ENCODE measurements around the gene TRIP4. TPM values are rescaled to one million over a fixed set of nuclear protein-coding genes. Genes with fewer than 3 reads are reported as not detected.

The TRIP4 gene
- total and polyA plus RNA-seq, 2 of the 8 experiments (the other 6 are each of a cell fraction or from before 2014, with no cell fraction given), result 6.2 to 18.9 TPM

- no peak overlapping the region for H2BK120ac ChIP-seq (replicated peaks; ENCODE audit: low read depth, low read length)
- H2AFZ ChIP-seq (ENCODE audit: low read length), result no peak overlapping the region
- no peak overlapping the region for H3K56ac ChIP-seq (replicated peaks; ENCODE audit: insufficient read length, low read depth, low read length)
- no peak overlapping the region for H3K4me2 ChIP-seq (ENCODE audit: insufficient read depth in 1 of 2, low read depth in 2 of 2, low read length in 2 of 2)
- H4K91ac ChIP-seq (replicated peaks; ENCODE audit: insufficient read length, low read length), result no peak overlapping the region
- no peak overlapping the region for H2BK5ac ChIP-seq (ENCODE audit: low read depth, low read length)
- H3K4me3 ChIP-seq (ENCODE audit: extremely low read depth in 1 of 4, insufficient read depth in 2 of 4, low read depth in 3 of 4, low read length in 4 of 4), result no peak overlapping the region
- no peak overlapping the region for H2BK20ac ChIP-seq (ENCODE audit: low read length)
- H3K18ac ChIP-seq (ENCODE audit: extremely low read depth, low read length), result no peak overlapping the region
- H4K5ac ChIP-seq (ENCODE audit: insufficient read length, low read depth, low read length), result no peak overlapping the region
- peaks cover 0 to 5% (median 0%) of the 10 kb centered on the region in 4 experiments; a peak in 2 of 8 replicates for H3K36me3 ChIP-seq (ENCODE audit: control insufficient read depth in 2 of 4, insufficient read depth in 4 of 4, low read length in 3 of 4)
- H2BK12ac ChIP-seq (ENCODE audit: low read depth, low read length), result no peak overlapping the region
- ChIA-PET CTCF (ENCODE audit: partially characterized antibody) (interaction anchor here (1.0 to 1.2 kb wide), 3 partner anchors 11 to 209 kb away, joined by 3 to 4 read pairs (median 3); partner anchors contain the start of gene ZNF609), POLR2A (ENCODE audit: partially characterized antibody) (interaction anchor here (1.3 kb wide), 1 partner anchor 13 kb away, joined by 3 read pairs; no protein-coding TSS in a partner anchor)
- H3K4me1 ChIP-seq (replicated peaks in 1 of 4; ENCODE audit: control insufficient read depth in 3 of 4, insufficient read depth in 4 of 4, low read length in 3 of 4), result no peaks in the 10 kb centered on the region
- no peak for TF ChIP-seq TBP (IDR thresholded peaks at IDR 0.05; ENCODE audit: low read depth, low read length)
- TF ChIP-seq CEBPB (IDR thresholded peaks at IDR 0.05; ENCODE audit: low read depth, low read length), result no peak
- no peak for TF ChIP-seq TEAD4 (IDR thresholded peaks at IDR 0.05; ENCODE audit: low read depth, low read length)
- no peak for TF ChIP-seq ZNF274 (IDR thresholded peaks at IDR 0.05; ENCODE audit: borderline replicate concordance, extremely low read depth, low read length)
- H3K27ac ChIP-seq (ENCODE audit: low read depth, low read length), result no peak overlapping the region
- H4K8ac ChIP-seq (ENCODE audit: extremely low read depth, insufficient read depth, low read length), result no peak overlapping the region
- H3K23ac ChIP-seq (ENCODE audit: insufficient read length), result no peak overlapping the region
- no peaks in the 10 kb centered on the region for H3K23me2 ChIP-seq (ENCODE audit: low read depth, low read length)
- H3K79me1 ChIP-seq (ENCODE audit: low read depth, low read length), result no peaks in the 10 kb centered on the region
- no peak overlapping the region for H2AK5ac ChIP-seq (ENCODE audit: low read depth, low read length)
- H2BK15ac ChIP-seq (ENCODE audit: low read length), result no peak overlapping the region
- no peaks in the 10 kb centered on the region for H3K9me3 ChIP-seq (ENCODE audit: insufficient read depth in 2 of 2, low read depth in 1 of 2, low read length in 1 of 2)
- H3K79me2 ChIP-seq (ENCODE audit: control insufficient read depth in 1 of 2, insufficient read depth in 2 of 2, low read length in 2 of 2), result no peaks in the 10 kb centered on the region
- FAIRE-seq (no peak), DNase-seq (ENCODE audit: low read depth in 1 of 2, low spot score in 2 of 2) (no peak)
- no peak overlapping the region for H3K14ac ChIP-seq (ENCODE audit: insufficient read length)
- no peak overlapping the region for H3K4ac ChIP-seq (replicated peaks; ENCODE audit: insufficient read length, low read depth, low read length)
- 90% methylated on average over 3 of the region's 3 CpGs; no CpG with 5 or more reads in 1 of the 2 experiments for WGBS, 2 experiments (ENCODE audit: extremely low coverage in 1 of 2, insufficient coverage in 1 of 2, insufficient read length in 1 of 2, insufficient replicate concordance in 2 of 2, low coverage in 1 of 2, low lambda C conversion rate in 2 of 2, missing lambda C conversion rate in 1 of 2)
- no peaks in the 10 kb centered on the region for H4K20me1 ChIP-seq (replicated peaks in 1 of 2; ENCODE audit: control insufficient read depth in 1 of 2, insufficient read depth in 2 of 2, low read length in 2 of 2)
- no peaks in the 10 kb centered on the region for H3K27me3 ChIP-seq (replicated peaks in 1 of 4; ENCODE audit: control insufficient read depth in 3 of 4, extremely low read depth in 1 of 4, insufficient read depth in 3 of 4, low read length in 3 of 4)
- H3K9ac ChIP-seq (replicated peaks in 1 of 4; ENCODE audit: extremely low read depth in 1 of 4, low read depth in 3 of 4, low read length in 3 of 4), result no peak overlapping the region
Measured at GRCh38 chr15:64443747-64444621, 56.3 kb downstream of the TRIP4 start.
